H9 (cell line): ENCODE results near the gene ZC3H12D. TPM values are rescaled to one million over a fixed set of nuclear protein-coding genes. Genes with fewer than 3 reads are reported as not detected.

Source experiments
- DNase-seq: peaks from one replicate; pipeline ENCODE4 v3.0.0-alpha.2; 2017
- H2AFZ ChIP-seq: one replicate; pipeline ENCODE4 v1.6.1; 2013; ENCODE audit warnings: mild to moderate bottlenecking, low read length, control low read depth, moderate library complexity
- H2AK5ac ChIP-seq: 2 replicates; pipeline ENCODE4 v1.6.1; 2013; ENCODE audit warnings: low read length, control low read depth, mixed read lengths; ENCODE audit not compliant: insufficient read length
- H2BK120ac ChIP-seq: one replicate; pipeline ENCODE4 v1.6.1; 2013; ENCODE audit warnings: low read depth, mild to moderate bottlenecking, low read length, control low read depth, inconsistent platforms; ENCODE audit not compliant: poor library complexity, severe bottlenecking
- H2BK12ac ChIP-seq: 2 replicates; pipeline ENCODE4 v1.6.1; 2013; ENCODE audit warnings: low read length, control low read depth, mixed read lengths, low read depth; ENCODE audit not compliant: insufficient read length
- H2BK15ac ChIP-seq: 2 replicates; pipeline ENCODE4 v1.6.1; 2013; ENCODE audit warnings: low read depth, low read length, control low read depth
- H2BK20ac ChIP-seq: one replicate; pipeline ENCODE4 v1.6.1; 2013; ENCODE audit warnings: low read depth, mild to moderate bottlenecking, low read length, control low read depth, inconsistent platforms; ENCODE audit not compliant: poor library complexity, severe bottlenecking
- H2BK5ac ChIP-seq: 2 replicates; pipeline ENCODE4 v1.6.1; 2013; ENCODE audit warnings: low read length, control low read depth, mixed read lengths; ENCODE audit not compliant: insufficient read length
- H3K14ac ChIP-seq: 2 replicates; pipeline ENCODE4 v1.6.1; 2013; ENCODE audit warnings: low read length, control low read depth; ENCODE audit not compliant: insufficient read depth
- H3K18ac ChIP-seq: 2 replicates; pipeline ENCODE4 v1.6.1; 2013; ENCODE audit warnings: low read depth, mild to moderate bottlenecking, mixed read lengths, low read length, control low read depth; ENCODE audit not compliant: insufficient read length
- H3K23ac ChIP-seq: 2 replicates; pipeline ENCODE4 v1.6.1; 2013; ENCODE audit warnings: low read length, control low read depth, mixed read lengths, low read depth; ENCODE audit not compliant: insufficient read length
- H3K23me2 ChIP-seq: 2 replicates; pipeline ENCODE4 v1.6.1; 2013; ENCODE audit warnings: low read depth, mild to moderate bottlenecking, mixed read lengths, low read length, control low read depth; ENCODE audit not compliant: insufficient read length, poor library complexity, severe bottlenecking
- H3K27ac ChIP-seq: 2 replicates; pipeline ENCODE4 v1.5.1; 2013; ENCODE audit warnings: low read length, control low read depth, mixed read lengths, low read depth; ENCODE audit not compliant: insufficient read length
- H3K27me3 ChIP-seq: 2 replicates; pipeline ENCODE4 v1.6.1; 2013; ENCODE audit warnings: low read length, control low read depth, inconsistent platforms; ENCODE audit not compliant: insufficient read depth
- H3K4ac ChIP-seq: 2 replicates; pipeline ENCODE4 v1.6.1; 2013; ENCODE audit warnings: low read depth, mild to moderate bottlenecking, control low read depth, inconsistent platforms, low read length, moderate library complexity
- H3K4me1 ChIP-seq: 2 replicates; pipeline ENCODE4 v1.6.1; 2013; ENCODE audit warnings: low read length, control low read depth, inconsistent platforms; ENCODE audit not compliant: insufficient read depth
- H3K4me2 ChIP-seq: 2 replicates; pipeline ENCODE4 v1.6.1; 2013; ENCODE audit warnings: low read length, control low read depth, mixed read lengths; ENCODE audit not compliant: insufficient read length, insufficient read depth
- H3K56ac ChIP-seq: 2 replicates; pipeline ENCODE4 v1.6.1; 2013; ENCODE audit warnings: low read depth, mild to moderate bottlenecking, mixed read lengths, low read length, control low read depth; ENCODE audit not compliant: insufficient read length
- H3K79me1 ChIP-seq: 2 replicates; pipeline ENCODE4 v1.6.1; 2013; ENCODE audit warnings: low read depth, mild to moderate bottlenecking, moderate library complexity, low read length, control low read depth, inconsistent platforms; ENCODE audit not compliant: insufficient read depth, poor library complexity, severe bottlenecking
- H3K79me2 ChIP-seq: 2 replicates; pipeline ENCODE4 v1.6.1; 2013; ENCODE audit warnings: low read length, control low read depth, inconsistent platforms; ENCODE audit not compliant: insufficient read depth
- H3K9ac ChIP-seq: 2 replicates; pipeline ENCODE4 v1.6.1; 2013; ENCODE audit warnings: low read length, control low read depth, mixed read lengths; ENCODE audit not compliant: insufficient read length; ENCODE audit errors: extremely low read depth
- H3K9me3 ChIP-seq: one replicate; pipeline ENCODE4 v1.6.1; 2013; ENCODE audit warnings: low read depth, low read length, inconsistent platforms; ENCODE audit not compliant: control insufficient read depth
- H3T11ph ChIP-seq: one replicate; pipeline ENCODE4 v1.6.1; 2013; ENCODE audit warnings: mild to moderate bottlenecking, low read length, control low read depth, inconsistent platforms
- H4K20me1 ChIP-seq: one replicate; pipeline ENCODE4 v1.6.1; 2013; ENCODE audit not compliant: control insufficient read depth, insufficient read length, insufficient read depth
- H4K5ac ChIP-seq: 2 replicates; pipeline ENCODE4 v1.6.1; 2013; ENCODE audit warnings: low read depth, mild to moderate bottlenecking, mixed read lengths, low read length, control low read depth; ENCODE audit not compliant: insufficient read length
- H4K8ac ChIP-seq: replicated peaks from 2 replicates; pipeline ENCODE4 v1.6.1; 2013; ENCODE audit warnings: low read length, control low read depth, mixed read lengths, low read depth; ENCODE audit not compliant: insufficient read length
- H4K91ac ChIP-seq: 2 replicates; pipeline ENCODE4 v1.6.1; 2013; ENCODE audit warnings: low read depth, mild to moderate bottlenecking, moderate library complexity, mixed read lengths, low read length, control low read depth; ENCODE audit not compliant: insufficient read length
- H3K27ac Mint-ChIP-seq, 3 experiments: 2 replicates in 2 of 3; 3 replicates in 1 of 3; pipeline ENCODE4 v1.8.0; 2020 to 2021; ENCODE audit warnings: mixed read lengths in 3 of 3, mild to moderate bottlenecking in 1 of 3, moderate library complexity in 1 of 3
- H3K27me3 Mint-ChIP-seq: 2 replicates; pipeline ENCODE4 v1.8.0; 2021; ENCODE audit warnings: low read depth, mild to moderate bottlenecking, moderate library complexity, mixed read lengths
- H3K36me3 Mint-ChIP-seq, 3 experiments: 2 replicates in 2 of 3; 3 replicates in 1 of 3; pipeline ENCODE4 v1.8.0; 2020 to 2021; ENCODE audit warnings: low read depth in 3 of 3, mixed read lengths in 3 of 3; ENCODE audit not compliant: insufficient read depth in 1 of 3
- H3K4me1 Mint-ChIP-seq, 2 experiments: 2 replicates each; pipeline ENCODE4 v1.8.0; 2020; ENCODE audit warnings: mixed read lengths in 2 of 2
- H3K4me3 Mint-ChIP-seq, 2 experiments: 2 replicates in 1 of 2; 3 replicates in 1 of 2; pipeline ENCODE4 v1.8.0; 2020 to 2021; ENCODE audit warnings: mild to moderate bottlenecking in 2 of 2, mixed read lengths in 2 of 2, moderate library complexity in 1 of 2
- H3K9me3 Mint-ChIP-seq, 2 experiments: 2 replicates in 1 of 2; 3 replicates in 1 of 2; pipeline ENCODE4 v1.8.0; 2020; ENCODE audit warnings: mild to moderate bottlenecking in 2 of 2, mixed read lengths in 2 of 2, moderate library complexity in 1 of 2
- CTCF ChIP-seq: fragments of 200-600 bp; sonication (generic); conservative IDR thresholded peaks from 3 replicates; pipeline ENCODE4 v1.8.0; 2021; ENCODE audit warnings: antibody characterized with exemption, mild to moderate bottlenecking
- WGBS: extraction: QIAGEN DNeasy Blood & Tissue Kit; methylation state at CpG from one replicate; pipeline ENCODE4 v1.1.7; 2013; ENCODE audit warnings: missing lambda C conversion rate, low lambda C conversion rate, mixed read lengths; ENCODE audit not compliant: insufficient read length; ENCODE audit errors: extremely low coverage; 5-methylcytosine and 5-hydroxymethylcytosine counted together
- total RNA-seq: library from RNA; stranded (reverse); gene quantifications from 2 replicates; pipeline ENCODE4 v1.2.1, GENCODE V29; 2021

ZC3H12D gene
- total RNA-seq, 1 experiment from 2014 or later: 0.07 TPM

- Histone ChIP-seq H3K9me3 (no peaks in the 10 kb centered on the region), H2BK120ac (no peak overlapping the region), H2BK20ac (no peak overlapping the region), H3K9ac (no peak overlapping the region), H2AK5ac (no peak overlapping the region), H3T11ph (no peak overlapping the region), H3K79me1 (no peaks in the 10 kb centered on the region), H3K4me2 (no peak overlapping the region), H3K4me1 (no peaks in the 10 kb centered on the region), H4K91ac (no peak overlapping the region), H3K23me2 (no peaks in the 10 kb centered on the region), H3K14ac (no peak overlapping the region), H3K27ac (no peak overlapping the region), H4K20me1 (no peaks in the 10 kb centered on the region), H4K5ac (no peak overlapping the region), H4K8ac (no peak overlapping the region), H2BK15ac (no peak overlapping the region), H3K27me3 (no peaks in the 10 kb centered on the region), H2BK12ac (no peak overlapping the region), H2AFZ (no peak overlapping the region), H3K23ac (no peak overlapping the region), H2BK5ac (no peak overlapping the region), H3K18ac (no peak overlapping the region), H3K79me2 (no peaks in the 10 kb centered on the region), H3K56ac (no peak overlapping the region), H3K4ac (no peak overlapping the region)
- no peak for DNase-seq
- no peaks in the 10 kb centered on the region for H3K4me1 Mint-ChIP-seq
- no peaks in the 10 kb centered on the region for H3K9me3 Mint-ChIP-seq
- no CpG with 5 or more reads among the region's 1 CpG for WGBS
- H3K27me3 Mint-ChIP-seq: no peaks in the 10 kb centered on the region
- H3K27ac Mint-ChIP-seq: no peak overlapping the region
- no peak for TF ChIP-seq CTCF
- H3K4me3 Mint-ChIP-seq: no peak overlapping the region
- peaks cover 3 to 46% (median 29%) of the 10 kb centered on the region in 3 experiments; a peak in 6 of 7 replicates for H3K36me3 Mint-ChIP-seq
Observed at GRCh38 chr6:149515494-149515893, 30.7 kb upstream of the ZC3H12D start.
